MCF 10A (cell line): Measurements from ENCODE around the gene SPINK4. TPM values are rescaled to one million over a fixed set of nuclear protein-coding genes. Genes with fewer than 3 reads are reported as not detected.

ENCODE experiments used
- BruUV-seq: library from RNA; stranded (reverse); fragments of 400-500 nt; replicated peaks from 2 replicates; lab custom pipeline; 2021; lab: Mats Ljungman, UMichigan
- CTCF ChIA-PET: fragments of 300-600 bp; sonication (Branson Sonifier 250); formaldehyde crosslinking; extraction: SDS; loops from one replicate; lab custom pipeline; 2021; ENCODE audit warnings: antibody characterized with exemption, inconsistent platforms; lab: Yijun Ruan, JAX
- POLR2A ChIA-PET: fragments of 300-600, 350-650 bp; sonication (Branson Sonifier 250); formaldehyde crosslinking; extraction: SDS; loops from one replicate; lab custom pipeline; 2020; ENCODE audit warnings: antibody characterized with exemption, inconsistent platforms; lab: Yijun Ruan, JAX
- DNase-seq: peaks from one replicate; pipeline ENCODE4 v3.0.0-alpha.2; 2018; ENCODE audit not compliant: unreplicated experiment
- H3K27ac Mint-ChIP-seq: one replicate; pipeline ENCODE4 v1.8.0; 2022; ENCODE audit warnings: mild to moderate bottlenecking, low read depth, mixed read lengths; ENCODE audit not compliant: unreplicated experiment
- H3K27me3 Mint-ChIP-seq: one replicate; pipeline ENCODE4 v1.8.0; 2022; ENCODE audit warnings: mixed read lengths; ENCODE audit not compliant: insufficient read depth, unreplicated experiment
- H3K36me3 Mint-ChIP-seq: one replicate; pipeline ENCODE4 v1.8.0; 2022; ENCODE audit warnings: mild to moderate bottlenecking, moderate library complexity, mixed read lengths; ENCODE audit not compliant: insufficient read depth, unreplicated experiment
- H3K4me1 Mint-ChIP-seq: one replicate; pipeline ENCODE4 v1.8.0; 2022; ENCODE audit warnings: mixed read lengths; ENCODE audit not compliant: insufficient read depth, unreplicated experiment
- H3K4me3 Mint-ChIP-seq: one replicate; pipeline ENCODE4 v1.8.0; 2022; ENCODE audit warnings: mild to moderate bottlenecking, moderate library complexity, mixed read lengths; ENCODE audit not compliant: unreplicated experiment
- H3K9me3 Mint-ChIP-seq: one replicate; pipeline ENCODE4 v1.8.0; 2022; ENCODE audit warnings: mixed read lengths; ENCODE audit not compliant: unreplicated experiment
- CTCF ChIP-seq: fragments of 200-600 bp; IDR thresholded peaks from one replicate; pipeline ENCODE4 v1.8.0; 2022; ENCODE audit warnings: antibody characterized with exemption, mild to moderate bottlenecking; ENCODE audit not compliant: unreplicated experiment
- intact Hi-C: fragments of 100-400 bp; cut with micrococcal nuclease; formaldehyde crosslinking; loops from 2 replicates; pipeline ENCODE4 v1.14.1; 2022
- total RNA-seq: library from RNA; stranded (reverse); gene quantifications from 2 replicates; pipeline ENCODE4 v1.2.3, GENCODE V29; 2022

SPINK4 gene
- total RNA-seq, 1 experiment from 2014 or later, result not detected

GRCh38 chr9:33294670-33295432, 54.9 kb downstream of the SPINK4 start:
- Mint-ChIP-seq H3K27me3 (no peaks in the 10 kb centered on the region), H3K9me3 (no peaks in the 10 kb centered on the region), H3K4me1 (peaks cover 56% of the 10 kb centered on the region), H3K27ac (peak overlapping the region; percentile 4), H3K4me3 (no peak overlapping the region), H3K36me3 (peaks cover 32% of the 10 kb centered on the region)
- ChIA-PET POLR2A (interaction anchor here (1.8 kb wide), 1 partner anchor 10 kb away, joined by 6 read pairs; no protein-coding TSS in a partner anchor), CTCF (no interaction called here)
- DNase-seq, result no peak
- intact Hi-C loops, result no loop called here
- no TSS peak for BruUV-seq
- TF ChIP-seq CTCF, result no peak

- no peak for TF ChIP-seq CTCF
- Mint-ChIP-seq H3K36me3 (peaks cover 28% of the 10 kb centered on the region), H3K27me3 (no peaks in the 10 kb centered on the region), H3K4me3 (no peak overlapping the region), H3K27ac (peak overlapping the region; percentile 59), H3K9me3 (no peaks in the 10 kb centered on the region), H3K4me1 (peaks cover 56% of the 10 kb centered on the region)
- POLR2A ChIA-PET, result interaction anchor here (1.2 to 1.8 kb wide), 3 partner anchors 9 to 31 kb away, joined by 6 read pairs; partner anchors contain the start of genes BAG1 and CHMP5
- no peak for DNase-seq
- BruUV-seq, result no TSS peak
- CTCF ChIA-PET, result interaction anchor here (0.9 to 2.3 kb wide), 3 partner anchors 8 to 84 kb away, joined by 3 to 13 read pairs (median 9); no protein-coding TSS in a partner anchor
- intact Hi-C loops, result no loop called here
Measured at GRCh38 chr9:33295571-33295970, 55.6 kb downstream of the SPINK4 start.

GRCh38 chr9:33297432-33297831, 57.5 kb downstream of the SPINK4 start:
- H3K36me3 Mint-ChIP-seq, result peaks cover 16% of the 10 kb centered on the region
- no peak for TF ChIP-seq CTCF
- DNase-seq, result peak; percentile 5
- ChIA-PET CTCF (interaction anchor here (0.9 to 2.3 kb wide), 5 partner anchors 10 to 76 kb away, joined by 3 to 13 read pairs (median 6); no protein-coding TSS in a partner anchor), POLR2A (interaction anchor here (1.2 to 2.2 kb wide), 3 partner anchors 10 to 22 kb away, joined by 4 to 12 read pairs (median 6); no protein-coding TSS in a partner anchor)
- peak overlapping the region; percentile 19 for H3K4me3 Mint-ChIP-seq
- H3K27ac Mint-ChIP-seq, result peak overlapping the region; percentile 59
- H3K27me3 Mint-ChIP-seq, result no peaks in the 10 kb centered on the region
- intact Hi-C loops, result no loop called here
- H3K9me3 Mint-ChIP-seq, result no peaks in the 10 kb centered on the region
- no TSS peak for BruUV-seq
- peaks cover 49% of the 10 kb centered on the region for H3K4me1 Mint-ChIP-seq

Other genes with a start within 250 kb of the SPINK4 start
- gene APTX, start 238.5 kb upstream of the SPINK4 start, total RNA-seq, result 97.4 and 99.2 TPM in 2 replicates
- gene DNAJA1, start 214.9 kb upstream of the SPINK4 start, total RNA-seq, result 58.2 and 82.7 TPM in 2 replicates
- gene SMU1, start 163.5 kb upstream of the SPINK4 start, total RNA-seq, result 17.2 and 19.3 TPM in 2 replicates
- 155 and 184 TPM in 2 replicates for gene B4GALT1, start 72.8 kb upstream of the SPINK4 start, total RNA-seq
- gene BAG1, start 24.5 kb downstream of the SPINK4 start, total RNA-seq, result 75.7 and 91.8 TPM in 2 replicates
- 67.6 and 85.1 TPM in 2 replicates for gene CHMP5, start 24.9 kb downstream of the SPINK4 start, total RNA-seq
- 66.7 and 78.5 TPM in 2 replicates for gene NFX1, start 50.3 kb downstream of the SPINK4 start, total RNA-seq
- gene AQP7, start 162.4 kb downstream of the SPINK4 start, total RNA-seq, result not detected in 2 replicates
- 0.83 and 0.89 TPM in 2 replicates for gene AQP3, start 207.4 kb downstream of the SPINK4 start, total RNA-seq
- 37.2 and 48.6 TPM in 2 replicates for gene NOL6, start 233.8 kb downstream of the SPINK4 start, total RNA-seq